Testis (tissue), 3 donors: ENCODE measurements around the gene SLC9C1. TPM values are rescaled to one million over a fixed set of nuclear protein-coding genes. Genes with fewer than 3 reads are reported as not detected.

ENCODE experiments used
- DNase-seq: peaks from one replicate; pipeline ENCODE4 v3.0.0-alpha.2; 2019
- H3K27ac ChIP-seq, 2 donors: fragments of 200-600 bp; sonication (generic); one replicate each; pipeline ENCODE4 v1.5.1; 2019
- H3K27me3 ChIP-seq: fragments of 200-600 bp; sonication (generic); one replicate; pipeline ENCODE4 v1.5.1; 2019
- H3K36me3 ChIP-seq: fragments of 200-600 bp; sonication (generic); one replicate; pipeline ENCODE4 v1.5.1; 2017; ENCODE audit warnings: low read depth; ENCODE audit errors: missing control alignments
- H3K4me1 ChIP-seq: fragments of 200-600 bp; sonication (generic); one replicate; pipeline ENCODE4 v1.5.1; 2019
- H3K4me3 ChIP-seq, 2 donors: fragments of 200-600 bp; sonication (generic); one replicate each; pipeline ENCODE4 v1.5.1; 2017 to 2019
- H3K9me3 ChIP-seq: fragments of 200-600 bp; sonication (generic); one replicate; pipeline ENCODE4 v1.5.1; 2017
- CTCF ChIP-seq, 3 experiments: fragments of 450-650 bp in 2 of 3; fragments of 200-600 bp in 1 of 3; sonication (generic) in 1 of 3; IDR thresholded peaks; one replicate each; pipeline ENCODE4 v1.5.1; 2016 to 2019; ENCODE audit warnings: antibody characterized with exemption in 3 of 3, mild to moderate bottlenecking in 2 of 3, moderate library complexity in 1 of 3
- POLR2A ChIP-seq: fragments of 450-650 bp; IDR thresholded peaks from one replicate; pipeline ENCODE4 v1.6.1; 2017; ENCODE audit warnings: antibody characterized with exemption, mild to moderate bottlenecking, moderate library complexity
- WGBS, 2 donors: methylation state at CpG; one replicate each; pipeline ENCODE4 v1.1.5; 2018; 5-methylcytosine and 5-hydroxymethylcytosine counted together
- intact Hi-C: fragments of 100-400 bp; cut with DNase I; formaldehyde crosslinking; loops from one replicate; pipeline ENCODE4 v1.15.1; 2023; ENCODE audit warnings: low total_unique reads
- microRNA counts, 2 donors: library from miRNA; unstranded; fragments of <30 nt; microRNA quantifications; one replicate each; lab custom pipeline; 2016
- microRNA-seq, 2 donors: library from miRNA; unstranded; fragments of <30 nt; microRNA quantifications; one replicate each; pipeline ENCODE4, GENCODE V29; 2016; ENCODE audit warnings: borderline number of aligned reads in 2 of 2, borderline replicate concordance in 1 of 2
- polyA plus RNA-seq: library from polyadenylated mRNA; stranded (reverse); fragments of 350-450 nt; fragmentation: Illumina TruSeq; extraction: RNeasy Lipid Tissue Mini Kit (QIAGEN cat#74804); gene quantifications from one replicate; pipeline ENCODE4 v1.2.3, GENCODE V29; 2014; ENCODE audit warnings: low read depth, low replicate concordance; ENCODE audit not compliant: insufficient read depth
- small RNA-seq, 2 donors: library from RNA; depleted of rRNA; stranded (forward); fragments of <200 nt; gene quantifications; one replicate each; pipeline ENCODE3, GENCODE V24; 2016
- total RNA-seq, 2 donors: library from RNA; depleted of rRNA; stranded (reverse); fragments of >200 nt; gene quantifications; one replicate each; pipeline ENCODE4 v1.2.3, GENCODE V29; 2016

The SLC9C1 gene
- total and polyA plus RNA-seq, 3 donors from 2014 or later: 3.0 to 20.0 (median 9.8) TPM

GRCh38 chr3:112095731-112096130 lies 198.3 kb downstream of the SLC9C1 start:
- intact Hi-C loops: no loop called here
- no peaks in the 10 kb centered on the region for H3K36me3 ChIP-seq
- 39 to 64% methylated on average over 2 of the region's 2 CpGs for WGBS, 2 donors

DNA sequence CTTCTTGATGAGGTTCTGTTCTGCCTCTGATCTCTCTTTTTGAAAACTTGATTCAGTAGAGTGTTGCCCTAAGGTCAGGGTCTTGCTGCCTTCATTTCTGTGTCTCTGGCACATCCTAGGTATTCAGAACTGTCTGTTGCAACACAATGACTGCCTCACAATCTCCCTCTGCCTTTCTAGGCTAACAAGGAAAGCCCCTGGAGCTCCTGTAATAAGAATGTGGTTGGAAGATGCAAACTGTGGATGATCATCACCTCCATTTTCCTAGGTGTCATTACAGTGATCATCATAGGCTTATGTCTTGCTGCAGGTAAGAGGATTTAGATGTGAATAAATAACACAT lies 200.9 kb downstream of the SLC9C1 start:
- Histone ChIP-seq H3K27me3 (no peaks in the 10 kb centered on the region), H3K4me1 (no peaks in the 10 kb centered on the region), H3K4me3 (no peak overlapping the region), H3K36me3 (no peaks in the 10 kb centered on the region), H3K9me3 (no peaks in the 10 kb centered on the region), H3K27ac (no peak overlapping the region)
- no peak for TF ChIP-seq CTCF (IDR thresholded peaks at IDR 0.05)
- TF ChIP-seq POLR2A: no peak
- intact Hi-C loops: no loop called here
- DNase-seq: no peak

More at GRCh38 chr3:112095731-112096130, 198.3 kb downstream of the SLC9C1 start:
- DNase-seq: no peak
- no peak overlapping the region for H3K4me3 ChIP-seq
- no peaks in the 10 kb centered on the region for H3K27me3 ChIP-seq
- H3K27ac ChIP-seq: no peak overlapping the region
- no peaks in the 10 kb centered on the region for H3K9me3 ChIP-seq
- TF ChIP-seq POLR2A (no peak), CTCF (IDR thresholded peaks at IDR 0.05) (no peak)
- H3K4me1 ChIP-seq: no peaks in the 10 kb centered on the region

DNA sequence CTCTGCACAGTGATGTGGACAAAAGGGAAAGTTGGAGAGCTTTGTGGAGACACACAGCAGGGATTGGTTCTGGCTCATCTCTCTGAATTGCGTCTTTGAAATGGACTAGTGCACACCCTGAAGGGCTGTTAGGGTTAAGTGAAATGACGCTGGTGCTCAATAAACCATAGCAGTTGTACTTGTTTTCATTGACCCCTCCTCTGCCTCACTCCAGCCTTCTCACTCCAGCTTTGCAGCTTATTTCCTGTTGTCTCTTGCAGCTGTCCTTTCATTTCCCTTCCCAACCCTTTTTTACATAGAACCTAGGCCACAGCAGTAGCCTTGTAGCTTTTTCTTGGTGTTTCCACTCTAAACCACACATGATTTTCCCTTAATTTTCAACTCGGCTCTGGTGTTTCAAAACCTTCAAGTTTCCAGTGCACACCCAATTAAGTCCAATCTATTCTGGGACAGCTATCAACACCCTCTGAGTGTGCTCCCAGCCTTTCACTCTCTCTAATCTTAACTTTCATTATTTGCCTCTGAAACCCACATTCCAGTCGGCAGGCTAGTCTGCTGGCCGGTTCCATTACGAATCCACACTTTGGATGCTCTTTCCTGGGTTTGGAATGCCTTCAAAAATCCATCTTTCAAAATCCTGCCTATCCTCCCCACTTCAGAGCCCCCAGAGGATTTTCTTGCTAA lies 201.4 kb downstream of the SLC9C1 start:
- Histone ChIP-seq H3K9me3 (no peaks in the 10 kb centered on the region), H3K36me3 (no peaks in the 10 kb centered on the region), H3K4me3 (no peak overlapping the region), H3K4me1 (no peaks in the 10 kb centered on the region), H3K27ac (no peak overlapping the region), H3K27me3 (no peaks in the 10 kb centered on the region)
- TF ChIP-seq POLR2A (no peak), CTCF (IDR thresholded peaks at IDR 0.05) (no peak)
- intact Hi-C loops: no loop called here
- DNase-seq: no peak
- WGBS, 2 donors: 38 to 44% methylated on average over 6 of the region's 6 CpGs

DNA sequence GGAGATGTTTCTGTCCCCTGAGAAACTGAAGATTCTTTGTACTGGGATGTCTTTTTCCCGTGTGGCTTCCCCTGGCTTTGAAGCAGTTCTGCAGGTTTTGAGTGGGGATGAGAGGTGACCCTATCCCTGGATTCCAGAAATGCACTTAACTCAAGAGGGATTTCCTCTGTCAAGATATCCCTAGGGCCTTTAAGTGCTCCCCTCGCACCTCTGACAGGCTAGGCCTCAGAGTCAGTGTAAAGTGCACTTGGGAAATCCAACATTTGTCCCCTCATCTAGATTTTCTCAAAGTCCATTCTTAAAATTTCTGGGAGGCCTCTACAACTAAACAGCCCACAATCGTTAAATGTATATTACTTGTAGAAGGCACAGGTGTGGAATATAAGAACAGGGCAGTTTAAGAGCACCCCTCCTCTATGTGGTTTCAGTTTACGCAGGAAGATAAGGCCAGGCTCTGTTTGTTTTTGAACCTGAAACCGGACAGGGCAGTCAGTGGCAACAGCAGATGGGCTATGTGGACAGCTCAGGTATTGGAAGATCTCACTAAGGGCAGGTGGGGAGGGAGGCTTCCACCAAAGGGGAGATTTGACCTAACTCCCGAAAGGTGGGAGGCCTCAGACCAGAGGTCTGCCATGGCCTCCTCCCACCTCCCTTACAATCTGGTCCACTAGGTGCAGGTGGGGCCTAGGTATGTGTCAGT lies 203.0 kb downstream of the SLC9C1 start:
- H3K27ac ChIP-seq: no peak overlapping the region
- no peaks in the 10 kb centered on the region for H3K36me3 ChIP-seq
- H3K27me3 ChIP-seq: no peaks in the 10 kb centered on the region
- no peak for DNase-seq
- no peak for TF ChIP-seq POLR2A
- TF ChIP-seq CTCF (IDR thresholded peaks at IDR 0.05): no peak
- 85 to 89% methylated on average over 6 of the region's 6 CpGs for WGBS, 2 donors
- no peaks in the 10 kb centered on the region for H3K9me3 ChIP-seq
- H3K4me1 ChIP-seq: no peaks in the 10 kb centered on the region
- H3K4me3 ChIP-seq: no peak overlapping the region
- intact Hi-C loops: no loop called here

MicroRNA genes within 50 kb of the gene (microRNA counts, 767-probe panel; counts per million panel counts)
- microRNA hsa-miR-567 (lab: Ali Mortazavi, UCI): 0 to 152 counts per million in 2 donors

Small RNA genes within 50 kb of the gene (microRNA-seq; reads per million reads assigned to microRNA genes)
- gene MIR567: 0 reads per million in 2 donors

Small RNA genes within 50 kb of the gene (small RNA-seq; reads per million reads assigned to genes)
- gene MIR567: 0 reads per million in 2 donors

Other genes starting within 250 kb of the SLC9C1 start
- gene C3orf52, start 207.8 kb downstream of the SLC9C1 start, total RNA-seq: 10 to 100 TPM in 1 of 2 donors, 1 to 10 TPM in 1; 6.8 to 13.2 TPM
- 5.7 TPM for gene C3orf52, start 207.8 kb downstream of the SLC9C1 start, polyA plus RNA-seq
- gene GCSAM, start 161.0 kb downstream of the SLC9C1 start, total RNA-seq: under 1 TPM; 0.06 to 0.63 TPM
- gene GCSAM, start 161.0 kb downstream of the SLC9C1 start, polyA plus RNA-seq: 0.42 TPM
- 1 to 10 TPM; 3.4 to 8.5 TPM for gene CD200, start 38.9 kb upstream of the SLC9C1 start, total RNA-seq
- gene CD200, start 38.9 kb upstream of the SLC9C1 start, polyA plus RNA-seq: 6.3 TPM
- gene BTLA, start 205.3 kb upstream of the SLC9C1 start, total RNA-seq: 1 to 10 TPM; 1.2 to 1.4 TPM
- gene BTLA, start 205.3 kb upstream of the SLC9C1 start, polyA plus RNA-seq: 0.50 TPM